Stimulated activated naive CD4-positive, alpha-beta T cell treated with Interleukin-2 at 50 U/mL for 16 hours (primary cell): ENCODE measurements around the gene NCOR2.

Experiments used
- DNase-seq: peaks from one replicate; lab custom pipeline; 2025; lab: John Stamatoyannopoulos, UW

The NCOR2 gene

GRCh38 chr12:124576061-124576650 lies 8.7 kb upstream of the NCOR2 start:
- DNase-seq, result no peak

- no peak for DNase-seq
Observed at GRCh38 chr12:124573839-124574786, 6.7 kb upstream of the NCOR2 start.

GRCh38 chr12:124571556-124571955 lies 4.1 kb upstream of the NCOR2 start:
- DNase-seq, result no peak

GRCh38 chr12:124570810-124571209 lies 3.4 kb upstream of the NCOR2 start:
- DNase-seq, result no peak

GRCh38 chr12:124569375-124570148 lies 2.1 kb upstream of the NCOR2 start:
- DNase-seq, result no peak

DNA sequence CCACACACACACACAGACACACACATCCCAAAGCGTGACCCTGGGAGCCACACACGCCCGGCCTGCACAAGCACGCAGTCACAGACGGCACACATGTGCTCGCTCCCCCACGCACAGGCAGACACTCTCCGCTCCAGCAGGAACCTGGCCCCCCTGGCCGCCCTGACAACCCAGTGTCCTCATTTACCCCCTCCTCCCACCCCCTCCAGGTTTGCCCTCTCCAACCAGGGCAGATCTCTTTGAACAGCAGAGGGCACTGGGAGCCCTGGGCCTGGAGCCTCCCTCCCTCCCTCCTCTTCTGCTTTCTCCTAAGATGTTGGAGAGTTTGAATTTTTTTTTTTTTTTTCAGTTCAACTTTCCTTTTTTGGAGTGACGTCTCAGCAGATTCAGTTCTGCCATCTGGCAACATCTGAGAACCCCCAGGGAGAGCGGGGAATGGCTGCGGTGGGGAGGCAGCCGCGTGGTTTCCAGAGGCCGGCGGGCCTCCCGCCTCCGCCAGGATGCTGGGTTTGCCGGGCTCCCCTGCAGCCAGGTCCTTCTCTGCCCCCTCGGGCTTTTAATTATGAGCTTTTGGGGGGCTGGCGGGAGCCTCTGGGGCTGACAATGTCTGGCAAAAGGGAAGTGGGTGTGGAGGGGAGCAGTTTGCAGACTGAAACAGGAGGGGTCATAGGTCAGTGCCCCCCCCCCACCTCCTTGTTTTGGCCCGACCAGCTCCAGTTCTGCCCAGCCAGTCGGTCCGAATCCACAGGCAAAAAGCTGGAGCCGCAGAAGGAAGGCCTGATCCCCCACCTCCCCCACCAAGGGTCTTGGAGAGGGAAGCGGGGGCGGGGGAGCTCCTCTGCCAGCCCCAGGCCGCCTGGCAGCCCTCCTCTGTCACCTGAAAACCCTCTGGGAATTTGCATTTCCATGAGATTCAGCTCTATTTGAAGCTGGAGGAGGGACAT lies 1.3 kb upstream of the NCOR2 start:
- DNase-seq, result no peak

DNA sequence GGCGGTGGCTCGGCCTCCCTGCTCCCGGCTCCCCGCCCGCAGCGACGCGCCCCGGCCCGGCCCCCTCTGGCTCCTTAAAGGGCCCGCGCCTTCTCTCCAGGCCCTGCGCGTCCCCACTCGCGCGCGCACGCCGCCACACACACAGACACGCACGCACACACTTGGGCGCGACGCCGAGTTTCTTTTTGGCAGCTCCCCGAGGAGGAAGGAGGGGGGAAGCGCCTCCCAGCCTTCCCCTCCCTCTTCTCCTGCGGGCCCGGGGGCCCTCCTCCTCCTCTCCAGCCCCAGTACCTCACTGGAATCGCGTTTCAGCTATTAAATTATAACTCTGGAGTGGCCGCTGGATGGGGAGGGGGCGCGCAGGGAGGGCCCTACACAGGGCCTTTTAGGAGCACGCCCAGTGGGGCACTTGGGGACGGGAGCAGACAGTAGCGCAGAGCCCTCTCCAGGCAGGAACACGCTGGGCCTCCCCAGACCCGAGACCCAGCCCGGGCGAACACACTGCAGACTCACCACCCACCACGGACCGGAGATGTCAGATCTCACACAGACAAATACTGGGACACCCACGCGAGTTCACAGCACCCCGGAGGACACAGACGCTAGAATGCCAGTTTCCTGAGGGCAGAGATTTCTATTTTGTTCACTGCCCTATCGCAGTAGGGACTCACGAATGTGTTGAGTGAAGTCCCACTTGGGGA lies 411 bp upstream of the NCOR2 start:
- DNase-seq, result peak; percentile 82

- DNase-seq, result peak; percentile 71
Observed at GRCh38 chr12:124566161-124566996, 1.0 kb downstream of the NCOR2 start.

DNA sequence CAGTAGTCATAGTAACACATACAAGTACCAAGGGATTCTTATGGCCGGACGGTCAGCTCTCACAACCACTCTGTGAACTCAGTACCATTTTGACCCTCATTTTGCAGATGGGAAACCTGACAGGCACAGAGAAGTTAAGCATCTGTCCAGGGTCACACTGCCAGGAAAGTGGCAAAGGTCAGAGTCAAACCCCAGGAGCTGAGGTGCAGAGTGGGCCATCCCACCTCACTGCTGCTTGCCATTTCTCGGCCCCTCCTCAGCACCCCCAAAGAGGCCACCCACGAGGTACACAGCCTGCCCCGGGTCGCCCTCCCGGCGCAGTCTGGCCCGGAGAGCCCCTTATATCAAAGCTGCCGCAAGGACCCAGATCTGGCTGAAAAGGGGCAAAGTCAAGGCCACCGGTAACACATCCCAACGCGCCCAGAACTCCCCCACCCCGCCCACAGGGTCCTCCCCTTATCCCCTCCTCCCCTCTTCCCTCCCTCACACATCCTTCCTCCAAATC lies 1.7 kb downstream of the NCOR2 start:
- DNase-seq, result no peak

- peak; percentile 6 for DNase-seq
Observed at GRCh38 chr12:124564971-124565491, 2.4 kb downstream of the NCOR2 start.

- no peak for DNase-seq
Observed at GRCh38 chr12:124564232-124564958, 3.0 kb downstream of the NCOR2 start.

DNA sequence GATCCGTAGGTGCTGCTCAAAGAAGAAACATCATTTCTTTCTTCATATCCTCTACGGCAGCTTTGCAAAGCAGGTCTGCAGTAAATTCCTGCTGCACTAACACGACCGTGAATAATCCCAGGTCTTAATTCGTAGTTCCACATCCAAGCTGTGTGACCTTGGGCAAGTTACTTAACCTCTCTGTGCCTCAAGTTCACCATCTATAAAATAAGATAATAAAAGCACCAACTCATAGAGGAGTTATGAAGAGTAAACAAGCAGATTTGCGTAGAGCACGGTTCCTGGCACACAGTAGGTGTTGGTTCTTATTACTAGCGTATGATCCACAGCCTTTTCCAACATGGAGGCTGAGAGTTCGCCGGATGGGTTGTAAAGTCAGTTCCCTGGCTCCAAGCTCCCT lies 3.6 kb downstream of the NCOR2 start:
- DNase-seq, result no peak

DNA sequence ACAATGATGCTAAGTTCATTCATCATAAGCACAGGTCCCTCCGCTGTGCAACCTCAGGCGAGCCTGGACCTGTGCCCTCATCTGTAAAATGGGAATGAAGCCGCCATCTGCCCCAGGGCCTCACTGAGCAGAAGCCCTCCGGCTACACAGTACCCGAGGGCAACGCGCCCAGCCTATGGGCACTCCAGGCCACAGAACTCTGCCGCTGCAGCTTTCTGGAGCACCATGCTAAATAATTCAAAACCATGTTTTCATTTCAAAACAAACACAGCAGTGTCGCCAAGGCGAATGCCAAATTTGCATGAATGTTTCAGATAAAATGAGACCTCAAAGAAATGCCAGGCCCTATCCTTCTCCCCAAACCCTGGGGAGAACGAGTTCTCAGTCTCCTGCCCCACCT lies 4.0 kb downstream of the NCOR2 start:
- no peak for DNase-seq

DNA sequence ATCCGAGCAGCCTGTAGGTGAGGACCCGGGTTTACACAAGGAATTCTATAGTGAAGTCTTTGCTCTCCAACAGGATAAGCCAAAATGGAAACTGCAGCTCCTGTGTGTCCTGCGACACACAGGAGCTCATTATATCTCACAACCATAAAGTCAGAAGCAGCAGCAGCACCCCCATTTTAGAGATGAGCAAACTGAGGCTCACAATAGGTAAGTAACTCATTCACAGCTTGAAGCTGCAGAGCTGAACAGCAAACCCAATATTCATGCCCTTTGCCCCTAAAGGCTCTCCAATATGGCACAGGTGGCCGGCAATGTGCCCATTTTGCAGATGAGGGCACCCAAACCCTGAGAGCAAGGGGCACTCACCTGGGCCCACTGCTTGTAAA lies 4.6 kb downstream of the NCOR2 start:
- DNase-seq, result no peak

DNA sequence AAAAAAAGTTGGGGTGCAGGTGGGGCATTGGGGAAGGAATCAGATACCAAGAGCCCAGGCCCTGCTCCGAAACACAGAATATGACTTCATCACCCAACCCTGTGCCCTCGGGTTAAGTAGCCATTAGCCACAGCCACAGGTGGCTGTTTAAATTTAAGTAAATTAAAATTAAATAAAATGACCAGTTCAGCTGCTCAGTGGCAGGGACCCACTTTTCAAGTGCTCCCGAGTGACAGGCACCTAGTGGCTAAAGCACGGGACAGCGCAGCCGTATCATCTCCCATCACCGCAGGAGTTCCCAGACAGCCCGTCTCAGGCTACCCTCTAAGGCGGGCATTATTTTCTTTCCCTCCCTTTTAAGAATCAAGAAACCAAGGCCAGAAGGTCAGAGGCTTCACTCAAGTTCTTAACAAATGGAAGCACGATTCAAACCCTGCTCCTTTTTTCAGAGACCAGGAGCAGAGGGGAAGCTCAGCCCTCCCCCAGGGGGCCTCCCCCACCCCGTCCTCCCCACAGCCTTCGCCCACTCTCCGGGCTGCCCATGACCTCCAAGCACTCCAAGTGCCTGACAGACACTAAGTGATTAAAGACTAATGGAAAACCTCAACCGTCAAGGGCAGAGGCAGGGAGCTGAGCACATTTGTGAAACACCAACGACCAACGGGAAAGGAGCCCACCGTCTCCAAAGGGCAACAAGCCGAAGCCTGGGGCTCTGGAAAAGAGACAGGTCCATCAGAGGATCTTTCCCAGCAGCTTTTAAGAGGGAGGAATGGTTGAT lies 5.2 kb downstream of the NCOR2 start:
- no peak for DNase-seq

DNA sequence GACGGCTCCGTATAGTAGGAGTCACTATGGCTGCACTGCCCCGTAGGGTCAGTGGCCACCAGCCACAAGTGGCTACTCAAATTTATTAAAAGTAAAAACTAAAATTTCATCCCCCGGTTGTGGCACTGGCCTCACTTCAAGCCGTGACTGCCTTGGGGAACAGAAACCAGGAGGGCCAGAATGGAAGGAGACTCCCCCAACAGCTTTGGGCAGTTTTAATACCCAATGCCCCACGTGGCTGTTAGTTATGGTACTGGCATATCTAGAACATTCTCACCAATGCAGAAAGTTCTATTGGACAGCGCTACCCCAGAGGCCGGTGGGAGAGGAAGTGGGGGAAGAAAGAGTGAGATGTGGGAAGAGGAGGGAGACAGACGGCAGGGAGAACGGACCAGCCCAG lies 6.2 kb downstream of the NCOR2 start:
- no peak for DNase-seq

- no peak for DNase-seq
Observed at GRCh38 chr12:124560146-124560890, 7.1 kb downstream of the NCOR2 start.
